Fibroblast of mammary gland (primary cell): ENCODE results near the gene PPP2R2B.
A peak's percentile ranks its signal among the peaks of the same experiment; 100 is the strongest.

Experiments used
- DNase-seq: peaks from one replicate; pipeline ENCODE4 v3.0.0-alpha.2; 2010; ENCODE audit warnings: low read depth
- H3K4me3 ChIP-seq: 2 replicates; pipeline ENCODE4 v1.5.1; 2011; ENCODE audit warnings: low read depth, mild to moderate bottlenecking, low read length, moderate library complexity; ENCODE audit not compliant: control insufficient read depth
- CTCF ChIP-seq: conservative IDR thresholded peaks from 2 replicates; pipeline ENCODE4 v1.5.1; 2011; ENCODE audit warnings: low read depth, low read length, inconsistent platforms; ENCODE audit not compliant: control insufficient read depth, insufficient read depth

The PPP2R2B gene

GRCh38 chr5:146675636-146676035 is 202.9 kb downstream of the PPP2R2B start:
- no peak for TF ChIP-seq CTCF
- DNase-seq, result no peak
- H3K4me3 ChIP-seq, result no peak overlapping the region

- TF ChIP-seq CTCF, result no peak
- no peak for DNase-seq
- no peak overlapping the region for H3K4me3 ChIP-seq
Measured at GRCh38 chr5:146672866-146673265, 205.7 kb downstream of the PPP2R2B start.

- TF ChIP-seq CTCF, result no peak
- DNase-seq, result peak; percentile 38
Measured at GRCh38 chr5:146671561-146672295, 206.8 kb downstream of the PPP2R2B start.

GRCh38 chr5:146669656-146670055 is 208.9 kb downstream of the PPP2R2B start:
- no peak for DNase-seq
- no peak overlapping the region for H3K4me3 ChIP-seq
- no peak for TF ChIP-seq CTCF

More at GRCh38 chr5:146671561-146672295, 206.8 kb downstream of the PPP2R2B start:
- no peak overlapping the region for H3K4me3 ChIP-seq

- no peak overlapping the region for H3K4me3 ChIP-seq
- TF ChIP-seq CTCF, result no peak
- peak; percentile 62 for DNase-seq
Measured at GRCh38 chr5:146667633-146668272, 210.8 kb downstream of the PPP2R2B start.

- TF ChIP-seq CTCF, result peak; percentile 59
- no peak overlapping the region for H3K4me3 ChIP-seq
- peak; percentile 40 for DNase-seq
Measured at GRCh38 chr5:146662229-146662628, 216.3 kb downstream of the PPP2R2B start.
